ENCODE data around the gene EDAR.

DNA sequence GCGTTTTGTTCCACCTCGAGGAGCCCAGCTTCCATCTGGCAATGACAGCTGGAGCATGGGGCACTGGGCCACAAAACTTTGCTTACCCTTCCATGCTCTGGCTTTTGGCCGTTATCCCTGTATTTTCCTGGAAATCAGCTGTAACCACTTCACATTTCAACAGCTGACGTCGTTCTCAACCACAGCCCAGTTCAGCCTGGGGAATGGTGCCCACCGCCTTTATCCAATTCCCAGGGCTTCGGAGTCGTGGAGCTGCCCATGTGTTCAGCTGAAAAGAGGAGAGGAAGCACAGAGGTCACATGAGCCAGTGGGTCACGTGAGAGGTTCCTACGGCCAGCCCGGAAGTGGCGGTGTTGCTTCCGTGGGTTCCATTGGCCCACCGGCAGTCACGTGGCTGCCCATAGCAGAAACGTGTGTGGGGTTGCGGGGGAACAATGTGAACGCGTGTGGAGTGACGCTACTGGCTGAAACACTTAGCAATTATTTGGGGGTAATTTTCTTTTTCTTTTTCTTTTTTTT is 16.7 kb upstream of the EDAR start:
- TF ChIP-seq, protein P1, sequence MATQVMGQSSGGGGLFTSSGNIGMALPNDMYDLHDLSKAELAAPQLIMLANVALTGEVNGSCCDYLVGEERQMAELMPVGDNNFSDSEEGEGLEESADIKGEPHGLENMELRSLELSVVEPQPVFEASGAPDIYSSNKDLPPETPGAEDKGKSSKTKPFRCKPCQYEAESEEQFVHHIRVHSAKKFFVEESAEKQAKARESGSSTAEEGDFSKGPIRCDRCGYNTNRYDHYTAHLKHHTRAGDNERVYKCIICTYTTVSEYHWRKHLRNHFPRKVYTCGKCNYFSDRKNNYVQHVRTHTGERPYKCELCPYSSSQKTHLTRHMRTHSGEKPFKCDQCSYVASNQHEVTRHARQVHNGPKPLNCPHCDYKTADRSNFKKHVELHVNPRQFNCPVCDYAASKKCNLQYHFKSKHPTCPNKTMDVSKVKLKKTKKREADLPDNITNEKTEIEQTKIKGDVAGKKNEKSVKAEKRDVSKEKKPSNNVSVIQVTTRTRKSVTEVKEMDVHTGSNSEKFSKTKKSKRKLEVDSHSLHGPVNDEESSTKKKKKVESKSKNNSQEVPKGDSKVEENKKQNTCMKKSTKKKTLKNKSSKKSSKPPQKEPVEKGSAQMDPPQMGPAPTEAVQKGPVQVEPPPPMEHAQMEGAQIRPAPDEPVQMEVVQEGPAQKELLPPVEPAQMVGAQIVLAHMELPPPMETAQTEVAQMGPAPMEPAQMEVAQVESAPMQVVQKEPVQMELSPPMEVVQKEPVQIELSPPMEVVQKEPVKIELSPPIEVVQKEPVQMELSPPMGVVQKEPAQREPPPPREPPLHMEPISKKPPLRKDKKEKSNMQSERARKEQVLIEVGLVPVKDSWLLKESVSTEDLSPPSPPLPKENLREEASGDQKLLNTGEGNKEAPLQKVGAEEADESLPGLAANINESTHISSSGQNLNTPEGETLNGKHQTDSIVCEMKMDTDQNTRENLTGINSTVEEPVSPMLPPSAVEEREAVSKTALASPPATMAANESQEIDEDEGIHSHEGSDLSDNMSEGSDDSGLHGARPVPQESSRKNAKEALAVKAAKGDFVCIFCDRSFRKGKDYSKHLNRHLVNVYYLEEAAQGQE (IDR thresholded peaks at IDR 0.05; ENCODE audit: low read depth): no peak
- TF ChIP-seq CREB1 (IDR thresholded peaks at IDR 0.05; ENCODE audit: low read depth): no peak
- no peak for TF ChIP-seq EP300 (IDR thresholded peaks at IDR 0.05; ENCODE audit: borderline replicate concordance)
- TF ChIP-seq, protein P2, sequence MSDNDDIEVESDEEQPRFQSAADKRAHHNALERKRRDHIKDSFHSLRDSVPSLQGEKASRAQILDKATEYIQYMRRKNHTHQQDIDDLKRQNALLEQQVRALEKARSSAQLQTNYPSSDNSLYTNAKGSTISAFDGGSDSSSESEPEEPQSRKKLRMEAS (IDR thresholded peaks at IDR 0.05): no peak
- TF ChIP-seq NFIC (IDR thresholded peaks at IDR 0.05): no peak
- TF ChIP-seq TAF1 (IDR thresholded peaks at IDR 0.05; ENCODE audit: low read depth): no peak
- TF ChIP-seq ZBTB7A (IDR thresholded peaks at IDR 0.05; ENCODE audit: low read depth): no peak
- TF ChIP-seq FOXM1 (IDR thresholded peaks at IDR 0.05; ENCODE audit: borderline replicate concordance, low read depth): no peak
- no peak for TF ChIP-seq YY1 (IDR thresholded peaks at IDR 0.05; ENCODE audit: low read depth)
- TF ChIP-seq TEAD4 (IDR thresholded peaks at IDR 0.05): no peak
- TF ChIP-seq CEBPB (IDR thresholded peaks at IDR 0.05): no peak

Measured in Ishikawa (cell line).